MM.1S (cell line): ENCODE data around the gene FOXP1.

Experiments
- EZH2 ChIP-seq: fragments of 300-600 bp; sonication (generic); optimal IDR thresholded peaks from 2 replicates; pipeline ENCODE3; 2017; ENCODE audit warnings: low read depth, mild to moderate bottlenecking, antibody characterized with exemption, low read length, mixed read lengths
- EZH2phosphoT487 ChIP-seq: fragments of 300-600 bp; sonication (generic); IDR thresholded peaks from 2 replicates; pipeline ENCODE4 v1.6.1; 2018; ENCODE audit warnings: antibody characterized with exemption, low read length
- TF ChIP-seq, protein P1 (sequence below): fragments of 300-600 bp; sonication (generic); IDR thresholded peaks from 2 replicates; pipeline ENCODE4 v1.5.1; 2016; ENCODE audit warnings: antibody characterized with exemption, low read length, mixed read lengths

- TF ChIP-seq EZH2 (no peak), EZH2phosphoT487 (no peak)
- TF ChIP-seq, protein P1, sequence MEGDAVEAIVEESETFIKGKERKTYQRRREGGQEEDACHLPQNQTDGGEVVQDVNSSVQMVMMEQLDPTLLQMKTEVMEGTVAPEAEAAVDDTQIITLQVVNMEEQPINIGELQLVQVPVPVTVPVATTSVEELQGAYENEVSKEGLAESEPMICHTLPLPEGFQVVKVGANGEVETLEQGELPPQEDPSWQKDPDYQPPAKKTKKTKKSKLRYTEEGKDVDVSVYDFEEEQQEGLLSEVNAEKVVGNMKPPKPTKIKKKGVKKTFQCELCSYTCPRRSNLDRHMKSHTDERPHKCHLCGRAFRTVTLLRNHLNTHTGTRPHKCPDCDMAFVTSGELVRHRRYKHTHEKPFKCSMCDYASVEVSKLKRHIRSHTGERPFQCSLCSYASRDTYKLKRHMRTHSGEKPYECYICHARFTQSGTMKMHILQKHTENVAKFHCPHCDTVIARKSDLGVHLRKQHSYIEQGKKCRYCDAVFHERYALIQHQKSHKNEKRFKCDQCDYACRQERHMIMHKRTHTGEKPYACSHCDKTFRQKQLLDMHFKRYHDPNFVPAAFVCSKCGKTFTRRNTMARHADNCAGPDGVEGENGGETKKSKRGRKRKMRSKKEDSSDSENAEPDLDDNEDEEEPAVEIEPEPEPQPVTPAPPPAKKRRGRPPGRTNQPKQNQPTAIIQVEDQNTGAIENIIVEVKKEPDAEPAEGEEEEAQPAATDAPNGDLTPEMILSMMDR = no peak
Measured at GRCh38 chr3:71495708-71496472, 87.6 kb downstream of the FOXP1 start.
